ENCODE results near the gene RAD23B.
"Not testable (repeated sequence)": the region's sequence is repeated elsewhere in the genome, so short reads cannot be mapped to it uniquely, and the experiment has no call there.

RAD23B gene

DNA sequence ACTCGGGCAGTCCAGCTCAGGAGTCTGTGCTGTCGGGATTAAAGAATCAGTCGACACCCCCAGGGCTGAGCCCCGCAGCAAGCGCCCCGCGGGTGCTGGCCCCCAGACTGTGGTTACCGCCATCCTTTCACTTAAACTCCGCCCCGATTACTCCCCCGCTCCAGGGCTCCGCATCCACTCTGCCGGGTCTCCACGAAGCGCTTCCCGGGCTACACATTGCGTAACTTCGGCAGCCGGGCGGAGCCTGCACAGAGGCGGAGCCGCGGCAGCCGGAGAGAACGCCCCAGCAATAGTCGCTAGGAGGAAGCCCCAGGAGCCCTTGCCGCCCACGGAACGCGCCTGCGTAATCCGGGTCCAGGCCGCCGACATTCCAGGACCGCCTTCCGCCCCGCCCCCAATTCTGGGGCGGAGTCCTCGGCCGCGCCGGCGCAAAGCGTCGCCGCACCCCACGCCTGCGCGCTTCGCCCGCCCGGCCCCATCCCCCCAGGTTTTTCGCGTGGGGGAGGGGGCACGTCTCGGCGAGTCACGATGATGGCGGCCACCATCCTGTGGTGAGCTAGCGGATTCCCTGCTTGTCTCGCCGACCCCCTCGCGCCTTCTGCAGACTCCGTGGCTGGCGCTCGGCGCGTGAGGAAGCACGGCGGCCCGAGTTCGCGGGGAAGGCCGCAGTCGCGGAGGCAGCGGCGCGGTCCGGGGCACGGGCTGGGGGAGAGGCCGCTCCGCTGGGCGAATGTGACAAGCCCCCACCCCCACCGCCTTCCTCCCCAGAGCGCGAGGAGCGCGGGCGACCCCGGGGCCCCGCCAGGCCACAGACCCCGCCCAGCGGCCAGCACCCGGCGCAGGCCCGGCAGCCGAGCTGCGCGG is at the start of gene RAD23B:
Gene RAD23B, plus strand, starts transcription at position 521 of the 864 bp plus-strand sequence. CDS start 351 bp downstream, outside the sequence.
- DNase-seq: peak; percentile 99

DNA sequence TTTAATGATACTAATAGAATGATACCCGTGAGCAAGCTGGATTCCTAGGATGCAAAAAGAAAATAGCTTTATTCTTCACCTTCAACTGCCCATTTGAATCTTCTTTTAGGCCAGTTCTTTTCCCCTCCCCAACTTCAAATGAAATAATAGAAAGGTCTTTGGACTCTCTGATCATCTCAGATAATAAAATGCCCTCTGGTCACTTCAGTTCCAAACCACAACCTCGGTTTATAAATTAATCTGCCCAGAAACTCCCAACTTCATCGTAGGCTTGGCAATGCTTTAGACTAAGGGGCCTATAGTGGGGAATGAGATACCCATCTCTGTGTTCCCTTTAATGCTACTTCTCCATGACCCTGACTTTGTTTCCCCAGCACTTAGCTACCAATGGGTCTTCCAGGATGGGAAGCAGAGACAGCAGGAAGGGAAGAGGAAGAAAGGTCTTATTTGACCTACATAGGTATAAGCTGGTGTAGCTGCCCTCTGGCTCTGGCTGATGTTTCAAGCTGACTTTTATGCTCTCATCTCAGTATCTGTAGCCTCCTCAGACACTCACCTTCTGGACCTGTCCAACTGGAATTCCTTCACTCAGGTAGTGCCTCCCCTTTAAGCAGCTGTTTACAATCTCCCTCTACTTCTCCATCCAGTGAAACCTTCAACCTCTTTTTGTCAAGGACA is 47.2 kb upstream of the RAD23B start:
- DNase-seq: no peak

- no peak for DNase-seq
Observed at GRCh38 chr9:107237873-107238272, 45.2 kb upstream of the RAD23B start.

GRCh38 chr9:107239474-107239873 is 43.6 kb upstream of the RAD23B start:
- DNase-seq: no peak

DNA sequence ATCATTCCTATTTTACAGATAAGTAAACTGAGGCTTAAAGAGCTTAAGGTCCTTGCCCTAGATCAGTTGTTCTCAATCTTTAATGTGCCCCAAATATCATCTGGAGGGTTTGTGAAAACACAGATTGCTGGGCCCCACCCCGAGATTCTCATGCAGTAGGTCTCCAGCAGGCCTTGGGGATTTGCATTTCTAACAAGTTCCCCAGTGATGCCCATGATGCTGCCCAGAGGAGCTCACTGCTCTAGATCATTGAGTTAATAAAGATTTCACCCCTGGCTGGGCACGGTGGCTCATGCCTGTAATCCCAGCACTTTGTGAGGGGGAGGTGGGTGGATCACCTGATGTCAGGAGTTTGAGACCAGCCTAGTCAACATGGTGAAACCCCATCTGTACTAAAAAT is 42.8 kb upstream of the RAD23B start:
- DNase-seq: no peak

DNA sequence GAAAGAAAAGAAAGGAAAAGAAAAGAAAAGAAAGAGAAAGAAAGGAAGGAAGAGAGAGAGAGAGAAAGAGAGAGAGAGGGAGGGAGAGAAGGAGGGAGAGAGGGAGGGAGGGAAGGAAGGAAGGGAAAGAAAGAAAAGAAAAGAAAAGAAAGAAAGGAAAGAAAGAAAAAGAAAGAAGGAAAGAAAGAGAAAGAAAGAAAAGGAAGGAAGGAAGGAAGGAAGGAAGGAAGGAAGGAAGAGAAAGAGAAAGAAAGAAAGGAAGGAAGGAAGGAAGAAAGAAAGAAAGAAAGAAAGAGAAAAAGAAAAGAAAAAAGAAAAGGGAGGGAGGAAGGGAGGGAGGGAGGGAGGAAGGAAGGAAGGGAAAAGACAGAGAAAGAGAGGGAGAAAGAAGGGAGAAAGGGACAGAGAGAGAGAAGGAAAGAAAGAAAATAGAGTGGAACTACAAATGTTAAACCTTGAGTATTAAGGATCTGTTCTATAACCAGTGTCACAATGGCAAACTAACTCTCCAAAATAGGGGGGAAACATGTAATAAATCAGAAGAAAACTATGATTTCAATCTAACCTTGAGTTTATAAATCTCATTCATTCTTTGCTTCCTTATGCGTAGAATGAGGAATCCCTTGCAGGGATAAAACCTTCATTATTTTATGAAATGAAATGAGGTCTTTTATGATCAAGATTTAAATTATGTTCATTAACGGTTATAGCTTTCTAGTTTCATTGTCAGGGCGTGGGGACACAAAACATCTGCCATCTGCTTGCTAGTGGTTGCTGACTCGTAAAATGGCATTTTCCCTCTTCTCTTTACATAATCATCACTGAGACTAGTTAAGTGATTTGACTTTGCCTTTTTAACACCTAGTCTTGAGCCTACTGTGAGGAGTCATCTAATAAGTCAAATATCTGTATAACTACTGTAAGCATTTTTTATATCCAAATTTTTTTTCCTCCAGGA is 40.7 kb upstream of the RAD23B start:
- no peak for DNase-seq

- DNase-seq: peak; percentile 89
Observed at GRCh38 chr9:107243742-107244141, 39.3 kb upstream of the RAD23B start.

DNA sequence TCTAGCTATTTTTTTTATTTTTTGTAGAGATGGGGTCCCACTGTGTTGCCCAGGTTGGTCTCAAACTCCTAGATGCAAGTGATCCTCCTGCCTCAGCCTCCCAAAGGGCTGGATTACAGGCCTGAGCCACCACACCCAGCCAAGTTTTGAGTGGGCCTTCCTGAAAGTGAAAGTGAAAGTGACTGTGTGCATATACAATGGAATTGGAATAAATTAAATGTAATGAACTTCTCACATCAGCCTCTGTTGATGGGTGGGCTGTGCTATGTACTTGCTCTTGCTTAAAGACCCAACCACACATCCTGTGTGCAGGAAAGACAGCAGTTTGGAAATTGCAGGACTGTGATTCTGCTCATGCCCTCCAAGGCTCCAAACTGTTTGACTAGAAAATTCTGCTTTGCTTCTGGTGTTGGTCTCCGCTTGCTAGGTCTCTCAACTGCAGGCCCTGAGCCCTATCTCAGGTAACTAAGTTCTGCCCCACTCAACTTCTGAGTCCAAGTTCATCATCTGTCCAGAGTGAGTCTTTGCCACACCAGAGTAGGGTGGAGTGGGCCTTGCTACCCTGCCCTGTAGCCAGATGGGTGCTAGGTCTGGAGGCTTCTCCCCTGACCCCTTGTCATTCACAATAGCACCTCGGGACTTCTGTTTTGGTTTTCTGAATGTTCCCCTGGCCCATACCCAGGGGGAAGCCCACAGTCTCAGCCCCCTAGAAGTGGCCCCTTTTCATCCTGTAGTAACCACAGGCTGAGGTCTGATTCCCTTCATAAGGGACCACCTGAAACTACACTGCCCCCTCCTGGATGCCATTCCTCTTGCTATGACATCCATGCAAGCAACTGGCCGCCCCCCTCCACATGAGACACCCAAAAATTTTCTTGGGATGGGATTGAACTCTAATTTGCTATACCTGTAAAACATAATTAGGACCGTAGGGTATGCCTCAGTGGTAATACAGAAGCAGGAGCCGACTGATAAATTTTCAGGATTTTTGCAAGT is 36.5 kb upstream of the RAD23B start:
- DNase-seq: no peak

GRCh38 chr9:107248714-107249113 is 34.4 kb upstream of the RAD23B start:
- no peak for DNase-seq

- no peak for DNase-seq
Observed at GRCh38 chr9:107249131-107249533, 33.9 kb upstream of the RAD23B start.

DNA sequence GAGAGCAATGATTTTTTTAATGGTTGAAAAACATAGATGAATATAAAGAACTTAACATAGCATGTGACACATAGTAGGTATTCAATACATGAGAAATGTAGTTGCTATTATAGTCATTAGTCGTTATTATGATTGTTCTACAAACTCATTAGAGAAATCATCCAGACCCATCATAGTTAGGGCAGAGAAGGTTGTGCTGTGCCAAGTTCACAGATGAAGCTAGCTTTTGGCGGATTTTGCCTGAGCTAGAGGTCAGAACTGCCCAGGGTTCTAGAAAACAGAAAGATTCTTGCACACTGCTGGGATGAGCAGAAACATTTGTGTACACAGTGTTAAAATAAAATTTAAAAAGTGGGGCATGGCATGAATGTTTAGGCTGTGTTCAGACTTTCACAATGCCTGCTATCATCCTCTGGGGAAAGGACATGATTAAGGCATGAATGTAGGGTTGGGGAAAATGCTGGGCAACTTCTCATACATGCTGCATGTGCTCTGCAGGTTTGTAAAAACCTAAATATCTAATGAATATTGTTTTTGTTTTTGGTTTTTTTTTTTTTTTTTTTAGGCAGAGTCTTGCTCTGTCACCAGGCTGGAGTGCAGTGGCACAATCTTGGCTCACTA is 33.3 kb upstream of the RAD23B start:
- no peak for DNase-seq

DNA sequence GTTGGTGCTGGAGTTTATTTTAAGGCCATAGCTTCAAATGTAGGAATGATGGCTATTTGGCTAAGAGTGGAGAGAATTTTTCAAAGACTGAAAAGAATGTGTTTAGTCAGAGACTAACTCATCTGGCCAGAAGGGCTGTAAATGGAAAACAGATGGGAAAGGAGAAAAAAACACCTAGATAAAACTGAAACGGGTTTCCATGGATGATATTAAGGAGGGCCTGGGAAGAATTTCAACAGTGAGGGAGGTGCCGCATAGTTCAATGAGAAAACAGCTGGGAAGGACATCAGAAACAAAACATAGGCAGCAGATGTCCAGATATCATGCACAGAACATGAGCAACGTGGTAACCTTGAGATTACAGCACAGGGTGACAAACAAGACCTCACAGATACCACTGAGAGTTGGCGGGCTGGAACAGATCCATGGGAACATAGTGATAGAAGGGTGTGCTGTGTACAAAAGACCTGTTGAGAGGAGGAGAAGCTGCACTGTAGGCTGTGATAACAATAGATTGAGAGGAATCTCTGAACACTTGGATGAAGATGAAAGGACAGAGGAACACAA is 31.2 kb upstream of the RAD23B start:
- DNase-seq: peak; percentile 96

GRCh38 chr9:107258919-107259318 is 24.2 kb upstream of the RAD23B start:
- no peak for DNase-seq

- not testable (repeated sequence) for DNase-seq
Observed at GRCh38 chr9:107259751-107260313, 23.2 kb upstream of the RAD23B start.

DNA sequence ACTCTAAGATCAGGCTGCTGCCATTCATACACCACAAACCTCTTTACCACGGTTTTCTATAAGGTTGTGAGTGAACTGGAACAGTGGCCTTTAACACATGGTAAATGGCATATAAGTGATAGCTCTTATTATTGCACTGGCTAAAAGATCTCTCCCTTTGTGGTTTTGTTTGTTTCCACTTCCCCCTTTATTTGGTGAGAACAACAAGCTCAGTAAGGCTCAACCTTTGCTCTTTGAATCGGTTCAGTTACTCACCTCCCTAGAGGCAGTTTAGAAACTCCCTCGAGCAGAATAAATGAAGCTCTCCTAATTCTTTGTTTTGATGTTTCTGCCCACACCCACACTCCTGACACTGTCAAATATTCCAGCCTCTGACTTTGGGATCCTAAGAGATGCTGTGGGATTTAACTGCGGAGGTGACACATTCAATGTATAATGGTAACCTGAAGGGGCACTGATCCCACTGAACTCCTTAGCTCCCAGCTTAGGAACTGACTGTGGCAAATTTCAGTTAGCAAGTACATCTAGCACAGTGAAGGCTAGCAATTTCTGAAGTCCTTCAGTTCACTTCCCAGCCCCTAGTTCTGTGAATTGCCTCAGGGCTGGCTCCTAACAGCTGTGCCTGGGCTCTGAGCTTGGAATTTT is 22.5 kb upstream of the RAD23B start:
- no peak for DNase-seq

GRCh38 chr9:107261106-107261505 is 22.0 kb upstream of the RAD23B start:
- no peak for DNase-seq

DNA sequence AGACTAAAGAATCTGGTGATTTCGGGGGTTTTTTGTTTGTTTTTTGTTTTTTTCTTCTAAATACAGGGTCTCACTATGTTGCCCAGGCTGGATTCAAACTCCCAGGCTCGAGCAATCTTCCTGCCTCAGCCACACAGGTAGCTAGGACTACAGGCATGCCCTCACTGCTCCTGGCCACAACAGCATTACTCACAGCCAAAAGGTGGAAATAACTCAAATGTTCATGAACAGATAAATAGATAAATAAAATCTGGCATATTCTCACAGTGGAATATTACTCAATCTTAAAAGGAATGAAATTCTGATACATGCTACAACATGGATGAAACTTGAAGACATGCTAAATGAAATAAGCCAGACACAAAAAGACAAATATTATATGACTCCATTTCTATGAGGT is 19.8 kb upstream of the RAD23B start:
- DNase-seq: no peak

- DNase-seq: peak; percentile 55
Observed at GRCh38 chr9:107266624-107267368, 16.3 kb upstream of the RAD23B start.

- no peak for DNase-seq
Observed at GRCh38 chr9:107268560-107268959, 14.5 kb upstream of the RAD23B start.
